Nephron progenitor cell (in vitro differentiated cells): ENCODE measurements around the gene NAPB.

Source experiments
- DNase-seq: peaks from one replicate; pipeline ENCODE4 v3.0.0; 2021
- H3K27ac Mint-ChIP-seq: 2 replicates; pipeline ENCODE4 v1.8.0; 2021; ENCODE audit warnings: mild to moderate bottlenecking, moderate library complexity, mixed read lengths
- H3K27me3 Mint-ChIP-seq: 2 replicates; pipeline ENCODE4 v1.8.0; 2021; ENCODE audit warnings: mild to moderate bottlenecking, low read depth, mixed read lengths; ENCODE audit not compliant: poor library complexity
- H3K36me3 Mint-ChIP-seq: 2 replicates; pipeline ENCODE4 v1.8.0; 2021; ENCODE audit warnings: low read depth, mixed read lengths
- H3K4me1 Mint-ChIP-seq: 2 replicates; pipeline ENCODE4 v1.8.0; 2021; ENCODE audit warnings: mixed read lengths
- H3K4me3 Mint-ChIP-seq: 2 replicates; pipeline ENCODE4 v1.8.0; 2021; ENCODE audit warnings: mild to moderate bottlenecking, moderate library complexity, mixed read lengths
- H3K9me3 Mint-ChIP-seq: 2 replicates; pipeline ENCODE4 v1.8.0; 2021; ENCODE audit warnings: mild to moderate bottlenecking, moderate library complexity, mixed read lengths
- TF ChIP-seq, protein P1 (sequence below): fragments of 200-600 bp; sonication (generic); IDR thresholded peaks from 2 replicates; pipeline ENCODE4 v1.5.0; 2021; ENCODE audit warnings: antibody characterized with exemption

NAPB gene

DNA sequence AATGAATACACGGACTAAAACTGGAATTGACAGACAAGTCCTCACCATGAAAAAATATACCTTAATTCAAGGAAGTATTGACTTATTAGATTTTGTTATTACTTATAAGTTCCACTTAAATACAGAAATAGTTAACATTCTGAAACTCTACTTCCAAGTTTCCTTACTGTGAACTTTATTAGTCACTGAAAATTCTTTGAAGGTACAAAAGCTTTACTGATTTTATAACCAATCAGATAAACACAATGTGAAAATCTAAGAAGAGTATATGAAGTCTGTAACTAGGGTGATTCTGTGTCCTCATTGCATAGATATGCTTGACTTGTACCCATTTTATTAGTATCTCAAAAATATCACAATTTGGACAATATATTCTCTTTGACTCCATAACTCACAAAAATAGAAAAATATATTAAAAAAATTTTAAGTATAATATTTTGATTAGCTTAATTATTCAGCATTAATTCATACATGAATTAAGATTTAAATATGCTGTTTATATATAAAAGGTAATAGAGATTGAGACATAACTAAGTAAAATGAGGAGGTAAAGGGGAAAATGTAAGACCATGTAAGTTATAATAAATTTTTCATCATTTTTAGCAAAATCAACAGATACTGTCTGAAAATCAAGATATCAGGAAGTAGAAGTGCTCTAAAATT lies 6.6 kb downstream of the NAPB start:
- no peak overlapping the region for H3K4me3 Mint-ChIP-seq
- H3K4me1 Mint-ChIP-seq: peaks cover 37% of the 10 kb centered on the region
- no peak overlapping the region for H3K27ac Mint-ChIP-seq

DNA sequence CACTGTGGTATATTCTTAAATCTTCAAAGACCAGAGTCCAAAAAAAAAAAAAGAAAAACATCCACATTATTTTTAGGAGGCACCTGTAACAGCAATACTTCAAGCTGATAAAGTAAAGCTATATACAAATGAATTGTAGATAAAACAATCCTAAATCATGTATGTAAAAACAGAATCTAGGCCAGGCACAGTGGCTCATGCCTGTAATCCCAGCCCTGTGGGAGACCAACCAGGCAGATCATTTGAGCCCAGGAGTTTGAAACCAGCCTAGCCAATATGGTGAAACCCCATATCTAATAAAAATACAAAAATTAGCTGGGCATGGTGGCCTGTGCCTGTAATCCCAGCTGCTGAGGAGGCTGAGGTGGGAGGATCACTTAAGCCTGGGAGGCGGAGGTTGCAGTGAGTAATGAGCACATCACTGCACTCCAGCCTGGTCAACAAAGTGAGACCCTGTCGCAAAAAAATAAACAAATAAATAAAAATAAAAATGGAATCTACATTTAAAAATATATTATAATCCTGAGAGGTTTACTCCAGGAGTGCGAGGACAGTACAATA lies 7.3 kb downstream of the NAPB start:
- no peaks in the 10 kb centered on the region for H3K9me3 Mint-ChIP-seq
- H3K27me3 Mint-ChIP-seq: no peaks in the 10 kb centered on the region
- peaks cover 19% of the 10 kb centered on the region for H3K36me3 Mint-ChIP-seq
- DNase-seq: no peak
- H3K27ac Mint-ChIP-seq: no peak overlapping the region
- no peak overlapping the region for H3K4me3 Mint-ChIP-seq
- H3K4me1 Mint-ChIP-seq: peaks cover 31% of the 10 kb centered on the region
- TF ChIP-seq, protein P1, sequence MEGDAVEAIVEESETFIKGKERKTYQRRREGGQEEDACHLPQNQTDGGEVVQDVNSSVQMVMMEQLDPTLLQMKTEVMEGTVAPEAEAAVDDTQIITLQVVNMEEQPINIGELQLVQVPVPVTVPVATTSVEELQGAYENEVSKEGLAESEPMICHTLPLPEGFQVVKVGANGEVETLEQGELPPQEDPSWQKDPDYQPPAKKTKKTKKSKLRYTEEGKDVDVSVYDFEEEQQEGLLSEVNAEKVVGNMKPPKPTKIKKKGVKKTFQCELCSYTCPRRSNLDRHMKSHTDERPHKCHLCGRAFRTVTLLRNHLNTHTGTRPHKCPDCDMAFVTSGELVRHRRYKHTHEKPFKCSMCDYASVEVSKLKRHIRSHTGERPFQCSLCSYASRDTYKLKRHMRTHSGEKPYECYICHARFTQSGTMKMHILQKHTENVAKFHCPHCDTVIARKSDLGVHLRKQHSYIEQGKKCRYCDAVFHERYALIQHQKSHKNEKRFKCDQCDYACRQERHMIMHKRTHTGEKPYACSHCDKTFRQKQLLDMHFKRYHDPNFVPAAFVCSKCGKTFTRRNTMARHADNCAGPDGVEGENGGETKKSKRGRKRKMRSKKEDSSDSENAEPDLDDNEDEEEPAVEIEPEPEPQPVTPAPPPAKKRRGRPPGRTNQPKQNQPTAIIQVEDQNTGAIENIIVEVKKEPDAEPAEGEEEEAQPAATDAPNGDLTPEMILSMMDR: no peak

More for the DNA sequence above, 6.6 kb downstream of the NAPB start:
- DNase-seq: no peak
- Mint-ChIP-seq H3K27me3 (no peaks in the 10 kb centered on the region), H3K9me3 (no peaks in the 10 kb centered on the region), H3K36me3 (peaks cover 19% of the 10 kb centered on the region)
- TF ChIP-seq, protein P1: no peak

- peaks cover 23% of the 10 kb centered on the region for H3K4me1 Mint-ChIP-seq
- DNase-seq: no peak
- no peaks in the 10 kb centered on the region for H3K9me3 Mint-ChIP-seq
- H3K27ac Mint-ChIP-seq: no peak overlapping the region
- no peaks in the 10 kb centered on the region for H3K27me3 Mint-ChIP-seq
- H3K4me3 Mint-ChIP-seq: no peak overlapping the region
- TF ChIP-seq, protein P1: no peak
- H3K36me3 Mint-ChIP-seq: peaks cover 27% of the 10 kb centered on the region
These were observed 9.3 kb downstream of the NAPB start for GRCh38 chr20:23412026-23412425.

GRCh38 chr20:23410916-23411695 lies 10.2 kb downstream of the NAPB start:
- Mint-ChIP-seq H3K4me1 (peaks cover 25% of the 10 kb centered on the region), H3K9me3 (no peaks in the 10 kb centered on the region), H3K4me3 (no peak overlapping the region), H3K27ac (peak overlapping the region; percentile 10), H3K36me3 (peaks cover 30% of the 10 kb centered on the region), H3K27me3 (no peaks in the 10 kb centered on the region)
- TF ChIP-seq, protein P1: no peak
- no peak for DNase-seq

GRCh38 chr20:23409800-23410199 lies 11.5 kb downstream of the NAPB start:
- Mint-ChIP-seq H3K27ac (no peak overlapping the region), H3K36me3 (peaks cover 27% of the 10 kb centered on the region), H3K27me3 (peaks cover 3% of the 10 kb centered on the region), H3K4me1 (peaks cover 35% of the 10 kb centered on the region), H3K9me3 (no peaks in the 10 kb centered on the region), H3K4me3 (no peak overlapping the region)
- TF ChIP-seq, protein P1: no peak
- no peak for DNase-seq
